HepG2 (cell line): ENCODE data around the gene RAPSN. TPM values are rescaled to one million over a fixed set of nuclear protein-coding genes. Genes with fewer than 3 reads are reported as not detected.
"Not testable (repeated sequence)": the region's sequence is repeated elsewhere in the genome, so short reads cannot be mapped to it uniquely, and the experiment has no call there.

Source experiments
- ATAC-seq: fragments of 200-7000 bp; cut with Tn5 transposase; 3 replicates; pipeline ENCODE4 v1.9.1; 2020; ENCODE audit warnings: mild to moderate bottlenecking, moderate library complexity
- BruUV-seq: library from RNA; stranded (reverse); fragments of 400-500 nt; replicated peaks from 2 replicates; lab custom pipeline; 2021; lab: Mats Ljungman, UMichigan
- CTCF ChIA-PET: fragments of 300-600 bp; formaldehyde crosslinking; extraction: SDS; loops from one replicate; lab custom pipeline; 2021; ENCODE audit warnings: low total read pairs, inconsistent platforms, low intra/inter-chr PET ratio; lab: Yijun Ruan, JAX
- POLR2A ChIA-PET: fragments of 350-600 bp; sonication (Branson Sonifier 250); formaldehyde crosslinking; loops from one replicate; lab custom pipeline; 2020; ENCODE audit warnings: antibody characterized with exemption, inconsistent platforms; lab: Yijun Ruan, JAX
- DNase-seq: peaks from one replicate; pipeline ENCODE4 v3.0.0-alpha.2; 2015; ENCODE audit warnings: low spot score
- FAIRE-seq: peaks from 3 replicates; lab custom pipeline; 2011; peaks lifted over from hg19 to GRCh38; lab: Jason Lieb, UNC
- H2AFZ ChIP-seq: one replicate; pipeline ENCODE4 v1.6.1; 2011; ENCODE audit warnings: low read length, inconsistent platforms
- H3K27ac ChIP-seq: fragments of 300-600 bp; 3 replicates; pipeline ENCODE4 v1.8.0; 2011; ENCODE audit warnings: mixed run types, mild to moderate bottlenecking, mixed read lengths, low read length, inconsistent platforms; ENCODE audit not compliant: insufficient read depth; ENCODE audit errors: extremely low read length
- H3K27me3 ChIP-seq, 2 experiments: fragments of 200-600 bp in 1 of 2; 2 replicates in 1 of 2; 3 replicates in 1 of 2; pipeline versions ENCODE4 v1.6.0 to v1.8.0; 2011; ENCODE audit warnings: low read length in 2 of 2, mild to moderate bottlenecking in 2 of 2, moderate library complexity in 2 of 2, inconsistent platforms in 1 of 2; ENCODE audit not compliant: insufficient read depth in 2 of 2, control insufficient read depth in 1 of 2
- H3K36me3 ChIP-seq, 2 experiments: fragments of 200-600 bp in 1 of 2; replicated peaks in 1 of 2; 2 replicates in 1 of 2; 3 replicates in 1 of 2; pipeline versions ENCODE4 v1.5.1 to v1.8.0; 2011; ENCODE audit warnings: low read length in 2 of 2, inconsistent platforms in 1 of 2; ENCODE audit not compliant: insufficient read depth in 2 of 2, control insufficient read depth in 1 of 2
- H3K4me1 ChIP-seq: 2 replicates; pipeline ENCODE4 v1.5.1; 2012; ENCODE audit warnings: low read length, inconsistent platforms; ENCODE audit not compliant: insufficient read depth
- H3K4me2 ChIP-seq: 2 replicates; pipeline ENCODE4 v1.6.0; 2011; ENCODE audit warnings: low read depth, low read length, inconsistent platforms
- H3K4me3 ChIP-seq, 3 experiments: fragments of 200-600 bp in 1 of 3; sonication (generic), shearing (Covaris generic) in 1 of 3; replicated peaks in 1 of 3; 2 replicates each; pipeline ENCODE4 v1.5.1; 2011 to 2016; ENCODE audit warnings: low read length in 3 of 3, inconsistent platforms in 2 of 3, low read depth in 2 of 3, mild to moderate bottlenecking in 2 of 3, control low read depth in 1 of 3, mixed read lengths in 1 of 3; ENCODE audit not compliant: insufficient read depth in 1 of 3
- H3K79me2 ChIP-seq: one replicate; pipeline ENCODE4 v1.6.1; 2011; ENCODE audit warnings: low read length, inconsistent platforms; ENCODE audit not compliant: insufficient read depth
- H3K9ac ChIP-seq: 2 replicates; pipeline ENCODE4 v1.6.0; 2011; ENCODE audit warnings: mild to moderate bottlenecking, low read depth, low read length, inconsistent platforms; ENCODE audit not compliant: insufficient read depth
- H3K9me3 ChIP-seq: 2 replicates; pipeline ENCODE4 v1.5.1; 2012; ENCODE audit warnings: mild to moderate bottlenecking, low read length
- H4K20me1 ChIP-seq: 2 replicates; pipeline ENCODE4 v1.6.0; 2011; ENCODE audit warnings: inconsistent platforms, mild to moderate bottlenecking, low read length, moderate library complexity; ENCODE audit not compliant: insufficient read depth
- CBX5 ChIP-seq: sonication (generic); formaldehyde crosslinking; IDR thresholded peaks from 2 replicates; pipeline ENCODE4 v1.4.0; 2020; ENCODE audit warnings: missing genetic modification reagents, borderline replicate concordance
- ELF3 ChIP-seq: IDR thresholded peaks from 2 replicates; pipeline ENCODE4 v1.6.1; 2016; ENCODE audit warnings: missing genetic modification reagents, missing compliant biosample characterization
- FOSL2 ChIP-seq: sonication (generic); formaldehyde crosslinking; IDR thresholded peaks from 2 replicates; pipeline ENCODE4 v1.4.0; 2020; ENCODE audit warnings: missing genetic modification reagents
- GABPA ChIP-seq, 2 experiments: IDR thresholded peaks; 2 replicates each; pipeline ENCODE4 v1.6.1; 2011 to 2016; ENCODE audit warnings: low read depth in 2 of 2, low read length in 1 of 2, missing biosample characterization in 1 of 2, missing genetic modification characterization in 1 of 2
- GATAD2A ChIP-seq: IDR thresholded peaks from 2 replicates; pipeline ENCODE4 v1.6.1; 2016
- NR2F6 ChIP-seq, 2 experiments: IDR thresholded peaks; 2 replicates each; pipeline ENCODE4 v1.6.1; 2016; ENCODE audit warnings: antibody characterized with exemption in 1 of 2, mild to moderate bottlenecking in 1 of 2
- RAD21 ChIP-seq: fragments of 450-650 bp; formaldehyde crosslinking; IDR thresholded peaks from 2 replicates; pipeline ENCODE4 v1.5.0; 2020; ENCODE audit warnings: mild to moderate bottlenecking
- RCOR2 ChIP-seq: IDR thresholded peaks from 2 replicates; pipeline ENCODE4 v1.6.1; 2016; ENCODE audit warnings: missing biosample characterization, missing genetic modification reagents
- REPIN1 ChIP-seq: sonication (generic); formaldehyde crosslinking; IDR thresholded peaks from 2 replicates; pipeline ENCODE4 v1.8.0; 2022; ENCODE audit warnings: missing genetic modification reagents, low read depth, mild to moderate bottlenecking, borderline replicate concordance
- SAP130 ChIP-seq: IDR thresholded peaks from 2 replicates; pipeline ENCODE4 v1.6.1; 2016; ENCODE audit warnings: low read depth
- SMC3 ChIP-seq: IDR thresholded peaks from 2 replicates; pipeline ENCODE4 v1.6.1; 2011; ENCODE audit warnings: low read length, improper control_type of control experiment
- TEAD3 ChIP-seq: optimal IDR thresholded peaks from 2 replicates; pipeline ENCODE3; 2016; ENCODE audit warnings: borderline replicate concordance
- ZBTB3 ChIP-seq: sonication (generic); formaldehyde crosslinking; IDR thresholded peaks from 2 replicates; pipeline ENCODE4 v1.4.0; 2020; ENCODE audit warnings: low read depth, mild to moderate bottlenecking, moderate library complexity, missing genetic modification reagents, borderline replicate concordance
- ZMYM2 ChIP-seq: sonication (generic); formaldehyde crosslinking; IDR thresholded peaks from 2 replicates; pipeline ENCODE4 v1.8.0; 2022; ENCODE audit warnings: mild to moderate bottlenecking, missing genetic modification reagents
- ZMYM3 ChIP-seq: sonication (generic); formaldehyde crosslinking; IDR thresholded peaks from 2 replicates; pipeline ENCODE4 v1.5.1; 2020; ENCODE audit warnings: mild to moderate bottlenecking, missing genetic modification reagents
- ZMYM4 ChIP-seq: sonication (generic); formaldehyde crosslinking; IDR thresholded peaks from 2 replicates; pipeline ENCODE4 v1.8.1; 2023; ENCODE audit warnings: mild to moderate bottlenecking, missing genetic modification reagents
- ZNF12 ChIP-seq: sonication (generic); formaldehyde crosslinking; IDR thresholded peaks from 2 replicates; pipeline ENCODE4 v1.5.0; 2020; ENCODE audit warnings: missing genetic modification reagents
- ZNF816 ChIP-seq: sonication (generic); formaldehyde crosslinking; IDR thresholded peaks from 2 replicates; pipeline ENCODE4 v1.8.0; 2022; ENCODE audit warnings: missing genetic modification reagents, mild to moderate bottlenecking, borderline replicate concordance
- WGBS: methylation state at CpG from one replicate; pipeline ENCODE4 v1.1.6; 2017; ENCODE audit warnings: low lambda C conversion rate; 5-methylcytosine and 5-hydroxymethylcytosine counted together
- in situ Hi-C: cut with HindIII; loops from 2 replicates; pipeline ENCODE4 v1.10.0; 2017; ENCODE audit warnings: low pct_unique_long_range_greater_than_20kb; ENCODE audit not compliant: extremely low pct_ligation_motif_present
- intact Hi-C: fragments of 100-400 bp; cut with micrococcal nuclease; formaldehyde crosslinking; loops from one replicate; pipeline ENCODE4 v1.10.0; 2022; ENCODE audit not compliant: unreplicated experiment
- polyA plus RNA-seq, 8 experiments: library from polyadenylated mRNA; depleted of rRNA in 3 of 8; stranded (reverse) in 7 of 8; unstranded in 1 of 8; fragments of >200 nt; fragmentation: Illumina TruSeq in 4 of 8; extraction: Trizol in 4 of 8; gene quantifications; 2 replicates each; pipeline versions ENCODE4 v1.2.1 to v1.2.3, GENCODE V29; 2011 to 2016; ENCODE audit warnings: low read depth in 4 of 8, missing spikeins in 1 of 8, mixed read lengths in 1 of 8; ENCODE audit not compliant: insufficient read depth in 1 of 8
- total RNA-seq, 5 experiments: library from RNA; depleted of rRNA; stranded (reverse); fragments of >200 nt; fragmentation: Illumina TruSeq; extraction: Trizol; gene quantifications; 2 replicates each; pipeline ENCODE4 v1.2.3, GENCODE V29; 2016; ENCODE audit warnings: low read depth in 1 of 5
- TF ChIP-seq, protein P1 (sequence below): sonication (generic); formaldehyde crosslinking; IDR thresholded peaks from 2 replicates; pipeline ENCODE4 v1.4.0; 2020; ENCODE audit warnings: mild to moderate bottlenecking, missing genetic modification reagents
- TF ChIP-seq, protein P2 (sequence below): sonication (generic); formaldehyde crosslinking; IDR thresholded peaks from 2 replicates; pipeline ENCODE4 v1.4.0; 2020; ENCODE audit warnings: missing genetic modification reagents, mild to moderate bottlenecking, borderline replicate concordance
- TF ChIP-seq, protein P3 (sequence below): sonication (generic); formaldehyde crosslinking; IDR thresholded peaks from 2 replicates; pipeline ENCODE4 v1.4.0; 2020; ENCODE audit warnings: missing genetic modification reagents

Gene RAPSN
- total and polyA plus RNA-seq, 2 of the 13 experiments (the other 11 are each of a cell fraction or from before 2014, with no cell fraction given), result 0.15 to 1.2 TPM

DNA sequence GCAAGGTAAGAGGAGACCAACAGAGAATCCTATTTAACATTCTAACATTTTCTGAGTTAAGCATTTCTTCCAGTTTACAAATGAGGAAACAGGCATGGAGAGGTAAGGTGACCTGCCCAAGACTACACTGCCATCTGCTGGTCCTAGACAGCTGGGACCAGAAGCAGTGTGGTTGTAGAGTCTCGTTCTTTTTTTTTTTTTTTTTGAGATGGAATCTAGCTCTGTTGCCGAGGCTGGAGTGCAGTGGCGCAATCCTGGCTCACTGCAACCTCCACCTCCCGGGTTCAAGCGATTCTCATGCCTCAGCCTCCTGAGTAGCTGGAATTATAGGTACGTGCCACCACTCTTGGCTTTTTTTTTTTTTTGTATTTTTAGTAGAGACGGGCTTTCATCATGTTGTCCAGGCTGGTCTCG, 5.3 kb upstream of the RAPSN start:
- H3K36me3 ChIP-seq; H3K9ac ChIP-seq; H3K27me3 ChIP-seq; H3K79me2 ChIP-seq; H3K4me1 ChIP-seq; H3K27ac ChIP-seq; H2AFZ ChIP-seq; H3K4me2 ChIP-seq; H4K20me1 ChIP-seq; H3K9me3 ChIP-seq; H3K4me3 ChIP-seq; BruUV-seq; TF ChIP-seq NR2F6 (IDR thresholded peaks at IDR 0.05); GABPA (IDR thresholded peaks at IDR 0.05; ENCODE audit: low read depth, low read length): not testable (repeated sequence)
- ChIA-PET POLR2A (interaction anchor here (0.7 to 1.5 kb wide), 5 partner anchors 16 to 47 kb away, joined by 3 to 9 read pairs (median 4); partner anchors contain the start of gene PSMC3), CTCF (interaction anchor here (2.0 kb wide), 1 partner anchor 80 kb away, joined by 9 read pairs; no protein-coding TSS in a partner anchor)
- WGBS, result 27% methylated on average over 8 of the region's 8 CpGs
- peak; percentile 87 for ATAC-seq
- FAIRE-seq, result peak; percentile 79
- intact Hi-C loops, result loop anchor here (1.0 to 10.0 kb wide), 2 partner anchors 80 to 401 kb away; no protein-coding TSS in a partner anchor
- in situ Hi-C loops, result loop anchor here (10.0 kb wide), 1 partner anchor 79 kb away; the partner anchor contains the start of gene SPI1
- peak; percentile 85 for DNase-seq
- TF ChIP-seq, protein P1, sequence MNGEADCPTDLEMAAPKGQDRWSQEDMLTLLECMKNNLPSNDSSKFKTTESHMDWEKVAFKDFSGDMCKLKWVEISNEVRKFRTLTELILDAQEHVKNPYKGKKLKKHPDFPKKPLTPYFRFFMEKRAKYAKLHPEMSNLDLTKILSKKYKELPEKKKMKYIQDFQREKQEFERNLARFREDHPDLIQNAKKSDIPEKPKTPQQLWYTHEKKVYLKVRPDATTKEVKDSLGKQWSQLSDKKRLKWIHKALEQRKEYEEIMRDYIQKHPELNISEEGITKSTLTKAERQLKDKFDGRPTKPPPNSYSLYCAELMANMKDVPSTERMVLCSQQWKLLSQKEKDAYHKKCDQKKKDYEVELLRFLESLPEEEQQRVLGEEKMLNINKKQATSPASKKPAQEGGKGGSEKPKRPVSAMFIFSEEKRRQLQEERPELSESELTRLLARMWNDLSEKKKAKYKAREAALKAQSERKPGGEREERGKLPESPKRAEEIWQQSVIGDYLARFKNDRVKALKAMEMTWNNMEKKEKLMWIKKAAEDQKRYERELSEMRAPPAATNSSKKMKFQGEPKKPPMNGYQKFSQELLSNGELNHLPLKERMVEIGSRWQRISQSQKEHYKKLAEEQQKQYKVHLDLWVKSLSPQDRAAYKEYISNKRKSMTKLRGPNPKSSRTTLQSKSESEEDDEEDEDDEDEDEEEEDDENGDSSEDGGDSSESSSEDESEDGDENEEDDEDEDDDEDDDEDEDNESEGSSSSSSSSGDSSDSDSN (CRISPR knock-in tag), result peak; percentile 28; the same call in 1 of the 2 replicates
- peak; percentile 19 for TF ChIP-seq TEAD3 (CRISPR knock-in tag)
- TF ChIP-seq ZMYM2, result 0 out of 2 replicates have a peak, but pooled peaks have one; percentile 38
- TF ChIP-seq FOSL2 (CRISPR knock-in tag), result 0 out of 2 replicates have a peak, but pooled peaks have one; percentile 5
- peak; percentile 76 for TF ChIP-seq ZMYM3
- TF ChIP-seq NR2F6 (CRISPR knock-in tag; IDR thresholded peaks at IDR 0.05), result 0 out of 2 replicates have a peak, but pooled peaks have one; percentile 11
- peak; percentile 44; the same call in 1 of the 2 replicates for TF ChIP-seq GABPA (CRISPR knock-in tag; IDR thresholded peaks at IDR 0.05; ENCODE audit: low read depth)
- TF ChIP-seq, protein P2, sequence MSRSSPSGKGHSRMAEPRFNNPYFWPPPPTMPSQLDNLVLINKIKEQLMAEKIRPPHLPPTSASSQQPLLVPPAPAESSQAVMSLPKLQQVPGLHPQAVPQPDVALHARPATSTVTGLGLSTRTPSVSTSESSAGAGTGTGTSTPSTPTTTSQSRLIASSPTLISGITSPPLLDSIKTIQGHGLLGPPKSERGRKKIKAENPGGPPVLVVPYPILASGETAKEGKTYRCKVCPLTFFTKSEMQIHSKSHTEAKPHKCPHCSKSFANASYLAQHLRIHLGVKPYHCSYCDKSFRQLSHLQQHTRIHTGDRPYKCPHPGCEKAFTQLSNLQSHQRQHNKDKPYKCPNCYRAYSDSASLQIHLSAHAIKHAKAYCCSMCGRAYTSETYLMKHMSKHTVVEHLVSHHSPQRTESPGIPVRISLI (CRISPR knock-in tag), result peak; percentile 98
- peak; percentile 36; the same call in 1 of the 2 replicates for TF ChIP-seq CBX5
- peak; percentile 88 for TF ChIP-seq SMC3
- peak; percentile 44; the same call in 1 of the 2 replicates for TF ChIP-seq GATAD2A (CRISPR knock-in tag)
- TF ChIP-seq ZBTB3, result 0 out of 2 replicates have a peak, but pooled peaks have one; percentile 47
- TF ChIP-seq ZNF12 (CRISPR knock-in tag), result 0 out of 2 replicates have a peak, but pooled peaks have one; percentile 15
- peak; percentile 63; the same call in 1 of the 2 replicates for TF ChIP-seq REPIN1 (CRISPR knock-in tag)
- 0 out of 2 replicates have a peak, but pooled peaks have one; percentile 21 for TF ChIP-seq ZMYM4
- TF ChIP-seq, protein P3, sequence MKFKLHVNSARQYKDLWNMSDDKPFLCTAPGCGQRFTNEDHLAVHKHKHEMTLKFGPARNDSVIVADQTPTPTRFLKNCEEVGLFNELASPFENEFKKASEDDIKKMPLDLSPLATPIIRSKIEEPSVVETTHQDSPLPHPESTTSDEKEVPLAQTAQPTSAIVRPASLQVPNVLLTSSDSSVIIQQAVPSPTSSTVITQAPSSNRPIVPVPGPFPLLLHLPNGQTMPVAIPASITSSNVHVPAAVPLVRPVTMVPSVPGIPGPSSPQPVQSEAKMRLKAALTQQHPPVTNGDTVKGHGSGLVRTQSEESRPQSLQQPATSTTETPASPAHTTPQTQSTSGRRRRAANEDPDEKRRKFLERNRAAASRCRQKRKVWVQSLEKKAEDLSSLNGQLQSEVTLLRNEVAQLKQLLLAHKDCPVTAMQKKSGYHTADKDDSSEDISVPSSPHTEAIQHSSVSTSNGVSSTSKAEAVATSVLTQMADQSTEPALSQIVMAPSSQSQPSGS (CRISPR knock-in tag), result peak; percentile 21; the same call in 1 of the 2 replicates
- 0 out of 2 replicates have a peak, but pooled peaks have one; percentile 46 for TF ChIP-seq ZNF816 (CRISPR knock-in tag)
- 0 out of 2 replicates have a peak, but pooled peaks have one; percentile 32 for TF ChIP-seq RCOR2 (CRISPR knock-in tag)
- peak; percentile 58 for TF ChIP-seq SAP130 (CRISPR knock-in tag)
- TF ChIP-seq ELF3, result peak; percentile 70
- peak; percentile 79 for TF ChIP-seq RAD21
